ENCODE data around the gene TBCK.

DNA sequence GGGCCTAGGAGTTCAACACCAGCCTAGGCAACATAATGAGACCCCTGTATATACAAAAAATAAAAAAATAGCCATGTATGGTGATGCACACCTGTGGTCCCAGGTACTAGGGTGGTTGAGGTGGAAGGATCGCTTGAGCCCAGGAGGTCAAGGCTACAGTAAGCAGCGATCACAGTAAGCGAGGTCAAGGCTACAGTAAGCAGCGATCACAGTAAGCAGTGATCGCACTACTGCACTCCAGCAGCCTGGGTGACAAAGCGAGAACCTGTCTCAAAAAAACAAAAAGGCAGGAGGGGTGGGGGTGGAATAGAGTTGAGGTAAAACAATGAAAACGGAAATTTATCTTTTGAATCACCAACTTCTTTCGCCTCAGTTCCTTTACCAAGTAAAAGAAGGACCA, 29.4 kb downstream of the TBCK start:
- TF ChIP-seq, protein P1, sequence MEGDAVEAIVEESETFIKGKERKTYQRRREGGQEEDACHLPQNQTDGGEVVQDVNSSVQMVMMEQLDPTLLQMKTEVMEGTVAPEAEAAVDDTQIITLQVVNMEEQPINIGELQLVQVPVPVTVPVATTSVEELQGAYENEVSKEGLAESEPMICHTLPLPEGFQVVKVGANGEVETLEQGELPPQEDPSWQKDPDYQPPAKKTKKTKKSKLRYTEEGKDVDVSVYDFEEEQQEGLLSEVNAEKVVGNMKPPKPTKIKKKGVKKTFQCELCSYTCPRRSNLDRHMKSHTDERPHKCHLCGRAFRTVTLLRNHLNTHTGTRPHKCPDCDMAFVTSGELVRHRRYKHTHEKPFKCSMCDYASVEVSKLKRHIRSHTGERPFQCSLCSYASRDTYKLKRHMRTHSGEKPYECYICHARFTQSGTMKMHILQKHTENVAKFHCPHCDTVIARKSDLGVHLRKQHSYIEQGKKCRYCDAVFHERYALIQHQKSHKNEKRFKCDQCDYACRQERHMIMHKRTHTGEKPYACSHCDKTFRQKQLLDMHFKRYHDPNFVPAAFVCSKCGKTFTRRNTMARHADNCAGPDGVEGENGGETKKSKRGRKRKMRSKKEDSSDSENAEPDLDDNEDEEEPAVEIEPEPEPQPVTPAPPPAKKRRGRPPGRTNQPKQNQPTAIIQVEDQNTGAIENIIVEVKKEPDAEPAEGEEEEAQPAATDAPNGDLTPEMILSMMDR (IDR thresholded peaks at IDR 0.05; ENCODE audit: extremely low read depth in 1 of 2, insufficient read depth in 1 of 2, low read depth in 1 of 2, low read length in 2 of 2) = no peak
- TF ChIP-seq EZH2 (IDR thresholded peaks at IDR 0.05; ENCODE audit: borderline replicate concordance, low read depth, low read length, severe bottlenecking) = no peak
- no peak for TF ChIP-seq POLR2A (IDR thresholded peaks at IDR 0.05; ENCODE audit: low read depth, low read length)
- TF ChIP-seq POLR2AphosphoS5 (IDR thresholded peaks at IDR 0.05; ENCODE audit: insufficient read depth, low read depth, low read length) = no peak
- TF ChIP-seq, protein P2, sequence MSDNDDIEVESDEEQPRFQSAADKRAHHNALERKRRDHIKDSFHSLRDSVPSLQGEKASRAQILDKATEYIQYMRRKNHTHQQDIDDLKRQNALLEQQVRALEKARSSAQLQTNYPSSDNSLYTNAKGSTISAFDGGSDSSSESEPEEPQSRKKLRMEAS (IDR thresholded peaks at IDR 0.05; ENCODE audit: insufficient read depth, insufficient read length) = no peak
- no peak for TF ChIP-seq MYC (IDR thresholded peaks at IDR 0.05; ENCODE audit: low read depth, low read length)
- no peak for TF ChIP-seq JUN (IDR thresholded peaks at IDR 0.05; ENCODE audit: borderline replicate concordance, insufficient read depth, insufficient read length, low read depth)
- no peak for TF ChIP-seq GATA2 (IDR thresholded peaks at IDR 0.05; ENCODE audit: insufficient read depth, insufficient read length, low read depth, low read length)
